H1 (cell line): ENCODE data around the gene ACHE. TPM values are rescaled to one million over a fixed set of nuclear protein-coding genes. Genes with fewer than 3 reads are reported as not detected.
"Not testable (repeated sequence)": the region's sequence is repeated elsewhere in the genome, so short reads cannot be mapped to it uniquely, and the experiment has no call there.

Source experiments
- CTCF ChIA-PET: fragments of 300-600 bp; sonication (Branson Sonifier 250); formaldehyde crosslinking; loops from one replicate; lab custom pipeline; 2021; ENCODE audit not compliant: partially characterized antibody; lab: Charles Lee
- POLR2A ChIA-PET: fragments of 300-600 bp; sonication (Branson Sonifier 250); formaldehyde crosslinking; loops from one replicate; lab custom pipeline; 2021; ENCODE audit warnings: inconsistent platforms; ENCODE audit not compliant: partially characterized antibody; lab: Charles Lee
- DNase-seq, 2 experiments: peaks; one replicate each; pipeline versions ENCODE4 v3.0.0 to v3.0.0-alpha.2; 2010 to 2022; ENCODE audit warnings: low spot score in 2 of 2, low read depth in 1 of 2, mixed read lengths in 1 of 2
- FAIRE-seq: peaks from 2 replicates; lab custom pipeline; 2011; peaks lifted over from hg19 to GRCh38; lab: Jason Lieb, UNC
- H2AFZ ChIP-seq: 2 replicates; pipeline ENCODE4 v1.8.1; 2012; ENCODE audit warnings: low read length, inconsistent platforms
- H2AK5ac ChIP-seq: 2 replicates; pipeline ENCODE4 v1.6.1; 2013; ENCODE audit warnings: low read depth, low read length
- H2BK120ac ChIP-seq: replicated peaks from 2 replicates; pipeline ENCODE3; 2013; ENCODE audit warnings: low read depth, low read length, inconsistent platforms
- H2BK12ac ChIP-seq: 2 replicates; pipeline ENCODE4 v1.6.1; 2013; ENCODE audit warnings: low read depth, low read length
- H2BK15ac ChIP-seq: 2 replicates; pipeline ENCODE4 v1.6.1; 2013; ENCODE audit warnings: low read length
- H2BK20ac ChIP-seq: 2 replicates; pipeline ENCODE4 v1.6.1; 2013; ENCODE audit warnings: low read length
- H2BK5ac ChIP-seq: 2 replicates; pipeline ENCODE4 v1.6.1; 2013; ENCODE audit warnings: low read depth, low read length
- H3K14ac ChIP-seq: 2 replicates; pipeline ENCODE4 v1.6.1; 2013; ENCODE audit warnings: inconsistent platforms; ENCODE audit not compliant: insufficient read length
- H3K18ac ChIP-seq: 2 replicates; pipeline ENCODE4 v1.6.1; 2013; ENCODE audit warnings: low read length; ENCODE audit errors: extremely low read depth
- H3K23ac ChIP-seq: 2 replicates; pipeline ENCODE4 v1.6.1; 2013; ENCODE audit warnings: inconsistent platforms; ENCODE audit not compliant: insufficient read length
- H3K23me2 ChIP-seq: 2 replicates; pipeline ENCODE4 v1.6.1; 2013; ENCODE audit warnings: low read depth, low read length
- H3K27ac ChIP-seq: 2 replicates; pipeline ENCODE4 v1.6.1; 2011; ENCODE audit warnings: low read depth, low read length, inconsistent platforms
- H3K27me3 ChIP-seq, 4 experiments: replicated peaks in 1 of 4; 1 replicate in 1 of 4; 2 replicates in 3 of 4; pipeline versions ENCODE4 v1.6.1 to v1.8.1; 2011 to 2013; ENCODE audit warnings: low read length in 3 of 4, mild to moderate bottlenecking in 3 of 4, inconsistent platforms in 2 of 4, mixed read lengths in 2 of 4, moderate library complexity in 1 of 4; ENCODE audit not compliant: control insufficient read depth in 3 of 4, insufficient read depth in 3 of 4; ENCODE audit errors: extremely low read depth in 1 of 4
- H3K36me3 ChIP-seq, 4 experiments: 2 replicates each; pipeline versions ENCODE4 v1.6.1 to v1.8.1; 2011 to 2013; ENCODE audit warnings: mild to moderate bottlenecking in 4 of 4, low read length in 3 of 4, moderate library complexity in 2 of 4, control low read depth in 1 of 4, inconsistent platforms in 1 of 4; ENCODE audit not compliant: insufficient read depth in 4 of 4, control insufficient read depth in 2 of 4
- H3K4ac ChIP-seq: replicated peaks from 2 replicates; pipeline ENCODE3; 2013; ENCODE audit warnings: low read length, low read depth, mixed read lengths, inconsistent platforms; ENCODE audit not compliant: insufficient read length
- H3K4me1 ChIP-seq, 4 experiments: replicated peaks in 1 of 4; 1 replicate in 1 of 4; 2 replicates in 3 of 4; pipeline versions ENCODE4 v1.6.1 to v1.8.1; 2011 to 2013; ENCODE audit warnings: low read length in 3 of 4, inconsistent platforms in 2 of 4, mixed read lengths in 1 of 4; ENCODE audit not compliant: insufficient read depth in 4 of 4, control insufficient read depth in 3 of 4
- H3K4me2 ChIP-seq, 2 experiments: 2 replicates each; pipeline versions ENCODE4 v1.6.1 to v1.8.1; 2011 to 2013; ENCODE audit warnings: low read depth in 2 of 2, low read length in 2 of 2, control low read depth in 1 of 2, inconsistent platforms in 1 of 2, mild to moderate bottlenecking in 1 of 2; ENCODE audit not compliant: insufficient read depth in 1 of 2
- H3K4me3 ChIP-seq, 4 experiments: fragments of 200-600, 300-600 bp in 1 of 4; sonication (generic), shearing (Covaris generic), sonication (Bioruptor Twin) in 1 of 4; 2 replicates each; pipeline versions ENCODE4 v1.5.1 to v1.8.1; 2011 to 2016; ENCODE audit warnings: low read length in 4 of 4, low read depth in 3 of 4, control low read depth in 2 of 4, inconsistent platforms in 2 of 4, mild to moderate bottlenecking in 2 of 4, mixed read lengths in 1 of 4, moderate library complexity in 1 of 4; ENCODE audit not compliant: insufficient read depth in 2 of 4; ENCODE audit errors: extremely low read depth in 1 of 4
- H3K56ac ChIP-seq: replicated peaks from 2 replicates; pipeline ENCODE3; 2013; ENCODE audit warnings: low read depth, mild to moderate bottlenecking, mixed read lengths, low read length, inconsistent platforms; ENCODE audit not compliant: insufficient read length
- H3K79me1 ChIP-seq: 2 replicates; pipeline ENCODE4 v1.6.1; 2013; ENCODE audit warnings: low read depth, low read length, control low read depth
- H3K79me2 ChIP-seq, 2 experiments: 2 replicates each; pipeline versions ENCODE4 v1.6.1 to v1.8.1; 2012 to 2013; ENCODE audit warnings: low read length in 2 of 2, mild to moderate bottlenecking in 2 of 2, inconsistent platforms in 1 of 2; ENCODE audit not compliant: insufficient read depth in 2 of 2, control insufficient read depth in 1 of 2
- H3K9ac ChIP-seq, 4 experiments: replicated peaks in 1 of 4; 1 replicate in 1 of 4; 2 replicates in 3 of 4; pipeline versions ENCODE4 v1.6.1 to v1.8.1; 2011 to 2013; ENCODE audit warnings: low read depth in 3 of 4, low read length in 3 of 4, control low read depth in 2 of 4, mild to moderate bottlenecking in 2 of 4, moderate library complexity in 2 of 4, inconsistent platforms in 1 of 4; ENCODE audit errors: extremely low read depth in 1 of 4
- H3K9me3 ChIP-seq, 2 experiments: 2 replicates each; pipeline versions ENCODE4 v1.6.1 to v1.8.1; 2012 to 2013; ENCODE audit warnings: mild to moderate bottlenecking in 2 of 2, moderate library complexity in 2 of 2, control low read depth in 1 of 2, inconsistent platforms in 1 of 2, low read depth in 1 of 2, low read length in 1 of 2, mixed read lengths in 1 of 2; ENCODE audit not compliant: insufficient read depth in 2 of 2
- H4K20me1 ChIP-seq, 2 experiments: replicated peaks in 1 of 2; 2 replicates each; pipeline versions ENCODE3 to v1.8.1; 2011 to 2013; ENCODE audit warnings: inconsistent platforms in 2 of 2, low read length in 2 of 2, mild to moderate bottlenecking in 1 of 2; ENCODE audit not compliant: insufficient read depth in 2 of 2, control insufficient read depth in 1 of 2
- H4K5ac ChIP-seq: 2 replicates; pipeline ENCODE4 v1.6.1; 2013; ENCODE audit warnings: low read length, low read depth, mixed read lengths, inconsistent platforms; ENCODE audit not compliant: insufficient read length
- H4K8ac ChIP-seq: 2 replicates; pipeline ENCODE4 v1.8.0; 2013; ENCODE audit warnings: mild to moderate bottlenecking, moderate library complexity, low read length, inconsistent platforms; ENCODE audit not compliant: insufficient read depth; ENCODE audit errors: extremely low read depth
- H4K91ac ChIP-seq: replicated peaks from 2 replicates; pipeline ENCODE3; 2013; ENCODE audit warnings: low read length, mixed read lengths, inconsistent platforms; ENCODE audit not compliant: insufficient read length
- WGBS, 2 experiments: shearing (Covaris generic) in 1 of 2; methylation state at CpG; one replicate each; pipeline versions ENCODE4 v1.1.6 to v1.1.7; 2013 to 2015; ENCODE audit warnings: low lambda C conversion rate in 2 of 2, mixed read lengths in 2 of 2, inconsistent platforms in 1 of 2, low coverage in 1 of 2, missing lambda C conversion rate in 1 of 2; ENCODE audit not compliant: insufficient replicate concordance in 2 of 2, insufficient coverage in 1 of 2, insufficient read length in 1 of 2; ENCODE audit errors: extremely low coverage in 1 of 2, missing lambda C conversion rate in 1 of 2; 5-methylcytosine and 5-hydroxymethylcytosine counted together
- polyA plus RNA-seq, 7 experiments: library from polyadenylated mRNA; depleted of rRNA in 3 of 7; stranded (reverse) in 5 of 7; unstranded in 2 of 7; fragments of >200 nt in 5 of 7; fragments of 200-250 nt in 2 of 7; gene quantifications; 1 replicate in 5 of 7; 2 replicates in 1 of 7; 4 replicates in 1 of 7; pipeline versions ENCODE4 v1.2.1 to v1.2.3, GENCODE V29; 2011 to 2013; ENCODE audit warnings: missing spikeins in 2 of 7, mixed read lengths in 2 of 7
- total RNA-seq: library from RNA; stranded (reverse); fragmentation: NEBNext Ultra II Directional; extraction: Animal tissue kit (Norgen Biotek cat#: 25700); gene quantifications from 2 replicates; pipeline ENCODE4 v1.2.1, GENCODE V29; 2021

ACHE gene
- total and polyA plus RNA-seq, 2 of the 8 experiments (the other 6 are each of a cell fraction or from before 2014, with no cell fraction given), result 1.4 to 4.3 TPM

- not testable (repeated sequence) for H3K4ac ChIP-seq, H2BK20ac ChIP-seq, H4K8ac ChIP-seq, H3K23ac ChIP-seq, H3K27me3 ChIP-seq, H2AK5ac ChIP-seq, H3K18ac ChIP-seq, DNase-seq, H4K91ac ChIP-seq, H2BK120ac ChIP-seq, H3K4me1 ChIP-seq, FAIRE-seq, H3K27ac ChIP-seq, H2BK5ac ChIP-seq, H2BK12ac ChIP-seq, H3K9me3 ChIP-seq, H2BK15ac ChIP-seq, H3K56ac ChIP-seq, H3K14ac ChIP-seq, H3K9ac ChIP-seq, H4K5ac ChIP-seq, H3K36me3 ChIP-seq, H2AFZ ChIP-seq, H3K23me2 ChIP-seq, H3K4me3 ChIP-seq, H3K4me2 ChIP-seq
- ChIA-PET POLR2A (interaction anchor here (1.3 to 1.9 kb wide), 4 partner anchors 9 to 53 kb away, joined by 3 to 8 read pairs (median 6); partner anchors contain the start of gene SRRT), CTCF (interaction anchor here (0.8 to 13.9 kb wide), 7 partner anchors 20 to 222 kb away, joined by 3 to 215 read pairs (median 4); partner anchors contain the start of gene POP7)
- peaks cover 0 to 21% of the 10 kb centered on the region in 2 experiments; a peak in 1 of 4 replicates for H3K79me2 ChIP-seq
- WGBS, 2 experiments, result 94% methylated on average over 9 of the region's 9 CpGs; no CpG with 5 or more reads in 1 of the 2 experiments
- H3K79me1 ChIP-seq, result peaks cover 12% of the 10 kb centered on the region
- H4K20me1 ChIP-seq, result peaks cover 0 to 11% of the 10 kb centered on the region in 2 experiments
Observed at GRCh38 chr7:100854899-100855298, 40.8 kb downstream of the ACHE start.
